Measurements from ENCODE around the gene MEIS3.

MEIS3 gene

DNA sequence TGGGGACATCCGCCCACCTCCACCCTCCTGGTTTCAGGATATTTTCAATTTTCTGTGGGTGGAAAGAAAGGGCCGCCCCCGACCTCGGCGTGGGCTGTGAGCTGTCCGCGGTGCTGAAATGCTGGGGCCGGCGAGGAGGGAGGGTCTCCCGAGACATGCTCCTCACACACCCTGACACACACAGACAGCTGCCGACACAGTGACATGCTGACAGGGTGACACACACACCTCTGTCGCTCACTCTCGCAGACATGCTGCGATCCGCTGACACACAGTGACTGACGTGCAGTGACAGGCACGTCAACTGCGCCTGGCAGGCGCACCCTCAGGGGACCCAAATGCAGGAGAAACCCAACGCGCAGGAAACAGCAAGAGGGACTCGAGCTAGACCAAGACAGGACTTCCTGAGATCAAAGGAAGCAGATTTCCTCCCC is 25.1 kb upstream of the MEIS3 start:
- Histone ChIP-seq H3K27me3 (ENCODE audit: insufficient read depth, poor library complexity, severe bottlenecking) (peaks cover 44% of the 10 kb centered on the region), H3K4me3 (replicated peaks; ENCODE audit: insufficient read depth, low read length) (no peak overlapping the region), H3K27ac (replicated peaks) (no peak overlapping the region)
- DNase-seq (ENCODE audit: low read depth in 1 of 2, low spot score in 1 of 2): no peak
- TF ChIP-seq POLR2AphosphoS5 (IDR thresholded peaks at IDR 0.05; ENCODE audit: low read depth) (no peak), REST (IDR thresholded peaks at IDR 0.05; ENCODE audit: insufficient replicate concordance, low read depth) (peak; percentile 99)

GRCh38 chr19:47443331-47443730 is 24.0 kb upstream of the MEIS3 start:
- no peak for DNase-seq (ENCODE audit: low read depth in 1 of 2, low spot score in 1 of 2)
- no peak overlapping the region for H3K27ac ChIP-seq (replicated peaks)
- H3K4me3 ChIP-seq (replicated peaks; ENCODE audit: insufficient read depth, low read length): no peak overlapping the region
- peaks cover 37% of the 10 kb centered on the region for H3K27me3 ChIP-seq (ENCODE audit: insufficient read depth, poor library complexity, severe bottlenecking)
- no peak for TF ChIP-seq POLR2AphosphoS5 (IDR thresholded peaks at IDR 0.05; ENCODE audit: low read depth)
- no peak for TF ChIP-seq REST (IDR thresholded peaks at IDR 0.05; ENCODE audit: insufficient replicate concordance, low read depth)
- no peak for TF ChIP-seq CTCF (IDR thresholded peaks at IDR 0.05; ENCODE audit: insufficient read depth, low read length)
- TF ChIP-seq SPI1 (IDR thresholded peaks at IDR 0.05; ENCODE audit: borderline replicate concordance, low read depth): no peak
- TF ChIP-seq GABPA (IDR thresholded peaks at IDR 0.05; ENCODE audit: low read depth): no peak

GRCh38 chr19:47438793-47439220 is 19.5 kb upstream of the MEIS3 start:
- TF ChIP-seq REST (IDR thresholded peaks at IDR 0.05; ENCODE audit: insufficient replicate concordance, low read depth): peak; percentile 29
- TF ChIP-seq CTCF (IDR thresholded peaks at IDR 0.05; ENCODE audit: insufficient read depth, low read length): no peak
- TF ChIP-seq SPI1 (IDR thresholded peaks at IDR 0.05; ENCODE audit: borderline replicate concordance, low read depth): no peak
- no peak for DNase-seq (ENCODE audit: low read depth in 1 of 2, low spot score in 1 of 2)
- Histone ChIP-seq H3K27me3 (ENCODE audit: insufficient read depth, poor library complexity, severe bottlenecking) (peaks cover 4% of the 10 kb centered on the region), H3K27ac (replicated peaks) (no peak overlapping the region), H3K4me3 (replicated peaks; ENCODE audit: insufficient read depth, low read length) (no peak overlapping the region)

DNA sequence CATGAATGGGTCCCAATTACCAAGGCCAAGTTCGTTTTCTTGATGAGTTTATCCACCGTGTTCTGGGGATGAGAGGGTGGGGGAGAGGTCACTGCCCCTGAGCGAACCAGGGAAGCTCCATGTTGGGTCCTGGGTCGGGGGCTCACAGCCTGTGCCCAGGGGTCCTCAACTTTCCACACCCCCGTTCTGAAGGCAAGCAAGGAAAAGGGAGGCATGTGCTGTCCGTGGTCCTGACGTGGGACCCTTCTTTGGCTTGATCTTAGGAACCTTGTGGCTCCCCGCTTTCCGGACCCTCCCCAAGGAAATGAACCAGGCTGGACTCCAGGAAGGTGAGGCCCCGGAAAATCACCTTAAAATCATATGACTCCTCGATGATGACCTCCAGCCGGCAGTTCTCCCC is 18.2 kb upstream of the MEIS3 start:
- H3K4me3 ChIP-seq (replicated peaks; ENCODE audit: insufficient read depth, low read length): no peak overlapping the region
- no peak for DNase-seq (ENCODE audit: low read depth in 1 of 2, low spot score in 1 of 2)
- H3K27me3 ChIP-seq (ENCODE audit: insufficient read depth, poor library complexity, severe bottlenecking): peaks cover 2% of the 10 kb centered on the region
- no peak for TF ChIP-seq GABPA (IDR thresholded peaks at IDR 0.05; ENCODE audit: low read depth)
- peak; percentile 96 for TF ChIP-seq REST (IDR thresholded peaks at IDR 0.05; ENCODE audit: insufficient replicate concordance, low read depth)
- TF ChIP-seq CTCF (IDR thresholded peaks at IDR 0.05; ENCODE audit: insufficient read depth, low read length): no peak
- H3K27ac ChIP-seq (replicated peaks): no peak overlapping the region

Data from HL-60 (cell line).